ENCODE measurements around the gene SMARCC1.

- TF ChIP-seq CTCF (IDR thresholded peaks at IDR 0.05) (no peak), SIN3A (IDR thresholded peaks at IDR 0.05; ENCODE audit: borderline replicate concordance, insufficient read depth, low read depth, low read length) (no peak), REST (IDR thresholded peaks at IDR 0.05; ENCODE audit: insufficient read depth in 1 of 2, low read depth in 2 of 2, low read length in 1 of 2) (no peak), POLR2AphosphoS5 (IDR thresholded peaks at IDR 0.05; ENCODE audit: low read depth, low read length) (no peak), TCF7L2 (IDR thresholded peaks at IDR 0.05; ENCODE audit: low read depth, low read length) (no peak)
Measured at GRCh38 chr3:47681016-47681415, 100.7 kb downstream of the SMARCC1 start.

All from Panc1 (cell line).